SU-DHL-6 (cell line): ENCODE results near the gene SMC1A.

Experiments used
- H2AFZ ChIP-seq: fragments of 200-600 bp; sonication (generic); 2 replicates; pipeline ENCODE4 v1.6.1; 2014; ENCODE audit warnings: low read depth, mild to moderate bottlenecking, moderate library complexity, mixed read lengths, antibody characterized with exemption, low read length; ENCODE audit not compliant: severe bottlenecking
- H3F3A ChIP-seq: fragments of 200-600 bp; shearing (Covaris generic); 2 replicates; pipeline ENCODE4 v1.6.0; 2016; ENCODE audit warnings: antibody characterized with exemption, mild to moderate bottlenecking; ENCODE audit not compliant: insufficient read depth
- H3K27ac ChIP-seq: fragments of 200-600 bp; sonication (generic); 2 replicates; pipeline ENCODE4 v1.5.1; 2016; ENCODE audit warnings: low read depth, mild to moderate bottlenecking, low read length, moderate library complexity, mixed read lengths
- H3K27me3 ChIP-seq: fragments of 200-600 bp; sonication (generic), shearing (Covaris generic); 2 replicates; pipeline ENCODE4 v1.6.0; 2014; ENCODE audit warnings: mild to moderate bottlenecking, low read length
- H3K36me3 ChIP-seq: fragments of 200-600 bp; sonication (generic); 2 replicates; pipeline ENCODE4 v1.6.1; 2014; ENCODE audit warnings: mild to moderate bottlenecking, low read length, mixed read lengths
- H3K4me2 ChIP-seq: fragments of 300-600, 200-600 bp; shearing (Covaris generic), sonication (generic); 2 replicates; pipeline ENCODE4 v1.6.0; 2014; ENCODE audit warnings: low read length, low read depth, mild to moderate bottlenecking; ENCODE audit not compliant: poor library complexity, severe bottlenecking
- H3K4me3 ChIP-seq: fragments of 200-600 bp; sonication (generic); 2 replicates; pipeline ENCODE4 v1.5.1; 2014; ENCODE audit warnings: antibody characterized with exemption, low read length, mild to moderate bottlenecking, mixed read lengths; ENCODE audit not compliant: insufficient read depth, poor library complexity, severe bottlenecking
- H3K79me2 ChIP-seq: fragments of 200-600 bp; sonication (generic); 2 replicates; pipeline ENCODE4 v1.6.1; 2014; ENCODE audit warnings: mild to moderate bottlenecking, low read length, moderate library complexity; ENCODE audit not compliant: insufficient read depth
- H3K9ac ChIP-seq: fragments of 200-600 bp; sonication (generic); 2 replicates; pipeline ENCODE4 v1.7.0; 2014; ENCODE audit warnings: mild to moderate bottlenecking, low read length
- H3K9me2 ChIP-seq: fragments of 200-600 bp; sonication (generic); replicated peaks from 2 replicates; pipeline ENCODE4 v1.6.1; 2014; ENCODE audit warnings: low read length; ENCODE audit not compliant: insufficient read depth
- H3K9me3 ChIP-seq: fragments of 200-600 bp; sonication (generic); 2 replicates; pipeline ENCODE4 v1.6.1; 2014; ENCODE audit warnings: low read length, mixed read lengths; ENCODE audit not compliant: insufficient read depth
- H4K20me1 ChIP-seq: fragments of 200-600 bp; sonication (generic); 2 replicates; pipeline ENCODE4 v1.6.1; 2014; ENCODE audit warnings: low read depth, mild to moderate bottlenecking, antibody characterized with exemption, low read length, moderate library complexity, mixed read lengths
- CTCF ChIP-seq: fragments of 200-600 bp; sonication (generic); IDR thresholded peaks from one replicate; pipeline ENCODE4 v1.5.1; 2017; ENCODE audit warnings: antibody characterized with exemption, mild to moderate bottlenecking, low read length, moderate library complexity; ENCODE audit not compliant: insufficient read depth, poor library complexity, severe bottlenecking
- EZH2phosphoT487 ChIP-seq: fragments of 200-600 bp; sonication (generic), shearing (Covaris generic); conservative IDR thresholded peaks from 2 replicates; pipeline ENCODE4 v1.6.1; 2018; ENCODE audit warnings: mild to moderate bottlenecking, antibody characterized with exemption, low read length, moderate library complexity, mixed read lengths

The SMC1A gene

GRCh38 chrX:53438174-53438831, 15.8 kb upstream of the SMC1A start:
- Histone ChIP-seq H3K4me3 (no peak overlapping the region), H3K9me2 (no peaks in the 10 kb centered on the region), H3K9ac (no peak overlapping the region), H3K9me3 (no peaks in the 10 kb centered on the region), H3F3A (peaks cover 2% of the 10 kb centered on the region; the same call in 1 of the 2 replicates), H3K4me2 (no peak overlapping the region), H3K36me3 (no peaks in the 10 kb centered on the region), H3K79me2 (peaks cover 7% of the 10 kb centered on the region), H3K27ac (no peak overlapping the region), H3K27me3 (no peaks in the 10 kb centered on the region), H2AFZ (no peak overlapping the region), H4K20me1 (no peaks in the 10 kb centered on the region)
- TF ChIP-seq CTCF = no peak
- no peak for TF ChIP-seq EZH2phosphoT487

DNA sequence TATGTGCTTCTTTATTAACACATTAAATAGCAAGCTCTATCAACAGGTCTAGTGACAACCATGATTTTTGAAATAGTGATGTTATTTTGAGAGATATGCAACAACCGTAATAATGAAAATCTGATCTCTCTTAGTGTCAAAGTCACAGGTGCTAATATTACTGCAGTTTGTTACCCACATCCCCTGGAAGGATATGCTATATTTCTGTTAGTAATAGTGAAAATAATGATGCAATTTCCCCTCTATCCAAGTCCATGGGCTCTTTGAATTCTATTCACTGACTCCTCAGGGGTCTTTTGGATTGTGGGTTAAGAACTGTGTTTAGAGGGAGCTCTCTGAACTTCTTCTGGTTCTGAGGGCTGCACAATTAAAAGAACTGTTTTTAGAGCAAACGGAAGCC, 14.8 kb upstream of the SMC1A start:
- H3F3A ChIP-seq = peaks cover 2% of the 10 kb centered on the region; the same call in 1 of the 2 replicates
- H3K9ac ChIP-seq = no peak overlapping the region
- H3K27me3 ChIP-seq = no peaks in the 10 kb centered on the region
- no peaks in the 10 kb centered on the region for H3K9me3 ChIP-seq
- no peak overlapping the region for H3K4me2 ChIP-seq
- no peaks in the 10 kb centered on the region for H4K20me1 ChIP-seq
- H3K27ac ChIP-seq = no peak overlapping the region
- no peaks in the 10 kb centered on the region for H3K9me2 ChIP-seq
- no peak overlapping the region for H3K4me3 ChIP-seq
- peaks cover 10% of the 10 kb centered on the region for H3K79me2 ChIP-seq
- no peak overlapping the region for H2AFZ ChIP-seq
- TF ChIP-seq EZH2phosphoT487 (no peak), CTCF (no peak)
- no peaks in the 10 kb centered on the region for H3K36me3 ChIP-seq

- H3K27ac ChIP-seq = no peak overlapping the region
- H3F3A ChIP-seq = peaks cover 2% of the 10 kb centered on the region; the same call in 1 of the 2 replicates
- no peaks in the 10 kb centered on the region for H3K27me3 ChIP-seq
- H4K20me1 ChIP-seq = no peaks in the 10 kb centered on the region
- H3K9me3 ChIP-seq = no peaks in the 10 kb centered on the region
- peak; percentile 40 for TF ChIP-seq CTCF
- no peak for TF ChIP-seq EZH2phosphoT487
- H3K79me2 ChIP-seq = peaks cover 10% of the 10 kb centered on the region
- no peak overlapping the region for H3K4me2 ChIP-seq
- no peaks in the 10 kb centered on the region for H3K9me2 ChIP-seq
- no peaks in the 10 kb centered on the region for H3K36me3 ChIP-seq
- no peak overlapping the region for H2AFZ ChIP-seq
- H3K9ac ChIP-seq = no peak overlapping the region
- H3K4me3 ChIP-seq = no peak overlapping the region
Measured at GRCh38 chrX:53435997-53436396, 13.5 kb upstream of the SMC1A start.
